ENCODE data around the gene CADM1.

The CADM1 gene

GRCh38 chr11:115504276-115505158, at the start of gene CADM1:
Gene CADM1, minus strand, starts transcription at chr11:115504415.
- DNase-seq: peak; percentile 98

GRCh38 chr11:115552773-115553438, 48.7 kb upstream of the CADM1 start:
- DNase-seq: no peak

- DNase-seq: peak; percentile 15
These were observed 48.0 kb upstream of the CADM1 start for GRCh38 chr11:115552151-115552772.

- DNase-seq: no peak
These were observed 46.3 kb upstream of the CADM1 start for GRCh38 chr11:115550291-115551059.

- DNase-seq: peak; percentile 39
These were observed 44.8 kb upstream of the CADM1 start for GRCh38 chr11:115548878-115549528.

GRCh38 chr11:115545581-115546210, 41.5 kb upstream of the CADM1 start:
- no peak for DNase-seq

GRCh38 chr11:115544422-115544948, 40.3 kb upstream of the CADM1 start:
- DNase-seq: no peak

GRCh38 chr11:115541518-115541917, 37.3 kb upstream of the CADM1 start:
- no peak for DNase-seq

- DNase-seq: no peak
These were observed 35.6 kb upstream of the CADM1 start for GRCh38 chr11:115539844-115540243.

GRCh38 chr11:115535781-115536180, 31.6 kb upstream of the CADM1 start:
- DNase-seq: no peak

- DNase-seq: no peak
These were observed 26.5 kb upstream of the CADM1 start for GRCh38 chr11:115530752-115531151.

GRCh38 chr11:115528225-115528624, 24.0 kb upstream of the CADM1 start:
- DNase-seq: no peak

- peak; percentile 7 for DNase-seq
These were observed 23.4 kb upstream of the CADM1 start for GRCh38 chr11:115527534-115528125.

- DNase-seq: no peak
These were observed 21.4 kb upstream of the CADM1 start for GRCh38 chr11:115525531-115526006.

- DNase-seq: no peak
These were observed 20.4 kb upstream of the CADM1 start for GRCh38 chr11:115524572-115524971.

GRCh38 chr11:115523727-115524399, 19.6 kb upstream of the CADM1 start:
- DNase-seq: no peak

- no peak for DNase-seq
These were observed 18.1 kb upstream of the CADM1 start for GRCh38 chr11:115522302-115522701.

GRCh38 chr11:115521825-115522224, 17.6 kb upstream of the CADM1 start:
- DNase-seq: no peak

- DNase-seq: peak; percentile 50
These were observed 14.9 kb upstream of the CADM1 start for GRCh38 chr11:115518983-115519628.
